ENCODE data around the gene TMEM269.

GRCh38 chr1:42737986-42738677 is 46.7 kb upstream of the TMEM269 start:
- no peak for TF ChIP-seq CTCF (IDR thresholded peaks at IDR 0.05; ENCODE audit: low read length)
- TF ChIP-seq EZH2 (optimal IDR thresholded peaks at IDR 0.05; ENCODE audit: low read depth, low read length) = no peak
- no peak for TF ChIP-seq EZH2phosphoT487 (IDR thresholded peaks at IDR 0.05; ENCODE audit: low read length)

Data from MM.1S (cell line).